Hematopoietic multipotent progenitor cell treated with erythropoietin and hydrocortisone succinate and interleukin-3 and kit ligand, for 4 days (in vitro differentiated cells): ENCODE results near the gene BFSP2.
"Not testable (repeated sequence)": the region's sequence is repeated elsewhere in the genome, so short reads cannot be mapped to it uniquely, and the experiment has no call there.

Source experiments
- DNase-seq: peaks from one replicate; pipeline ENCODE4 v3.0.0-alpha.2; 2015

Gene BFSP2

DNA sequence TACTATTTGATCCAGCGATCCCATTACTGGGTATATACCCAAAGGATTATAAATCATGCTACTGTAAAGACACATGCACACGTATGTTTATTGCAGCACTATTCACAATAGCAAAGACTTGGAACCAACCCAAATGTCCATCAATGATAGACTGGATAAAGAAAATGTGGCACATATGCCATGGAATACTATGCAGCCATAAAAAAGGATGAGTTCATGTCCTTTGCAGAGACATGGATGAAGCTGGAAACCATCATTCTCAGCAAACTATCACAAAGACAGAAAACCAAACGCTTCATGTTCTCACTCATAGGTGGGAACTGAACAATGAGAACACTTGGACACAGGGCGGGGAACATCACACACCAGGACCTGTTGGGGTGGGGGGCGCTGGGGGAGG is 82.6 kb downstream of the BFSP2 start:
- DNase-seq: not testable (repeated sequence)

DNA sequence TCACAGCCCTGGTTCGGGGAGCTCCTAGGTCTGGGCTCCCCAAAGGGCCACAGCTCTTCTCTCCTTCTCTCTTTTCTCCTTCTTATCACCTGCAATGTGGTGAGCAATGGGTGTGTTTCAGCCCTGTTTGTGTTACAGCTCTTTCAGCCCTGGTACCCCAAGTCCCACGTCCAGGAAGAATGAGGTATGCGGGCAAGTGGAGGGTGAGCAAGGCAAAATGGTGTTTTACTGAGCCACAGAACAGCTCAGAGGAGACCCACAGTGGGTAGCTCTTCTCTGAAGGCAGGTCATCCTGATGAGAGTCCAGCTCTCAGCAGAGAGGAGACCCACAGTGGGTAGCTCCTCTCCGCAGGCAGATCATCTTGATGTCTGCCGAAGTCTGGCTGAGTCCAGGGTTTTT is 86.8 kb downstream of the BFSP2 start:
- DNase-seq: no peak

DNA sequence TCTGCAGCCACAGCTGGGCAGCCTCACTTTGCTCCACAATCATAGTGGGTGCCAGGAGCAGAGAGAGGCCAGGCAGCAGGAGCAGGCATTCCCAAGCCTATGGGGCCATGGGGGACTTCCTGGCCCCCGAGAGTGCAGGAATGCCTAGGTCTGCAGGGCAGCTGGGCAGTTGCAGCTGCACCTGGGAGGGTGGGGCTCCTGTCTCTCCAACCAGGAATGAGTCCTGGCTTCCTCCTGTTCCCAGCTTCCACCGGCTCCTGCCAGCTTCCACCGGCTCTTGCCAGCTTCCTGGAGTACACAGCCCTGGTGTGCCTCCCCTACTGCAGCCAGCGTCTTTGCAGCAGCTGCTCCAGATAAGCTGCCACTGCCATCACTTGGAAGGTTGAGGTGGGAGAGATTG is 87.3 kb downstream of the BFSP2 start:
- no peak for DNase-seq

DNA sequence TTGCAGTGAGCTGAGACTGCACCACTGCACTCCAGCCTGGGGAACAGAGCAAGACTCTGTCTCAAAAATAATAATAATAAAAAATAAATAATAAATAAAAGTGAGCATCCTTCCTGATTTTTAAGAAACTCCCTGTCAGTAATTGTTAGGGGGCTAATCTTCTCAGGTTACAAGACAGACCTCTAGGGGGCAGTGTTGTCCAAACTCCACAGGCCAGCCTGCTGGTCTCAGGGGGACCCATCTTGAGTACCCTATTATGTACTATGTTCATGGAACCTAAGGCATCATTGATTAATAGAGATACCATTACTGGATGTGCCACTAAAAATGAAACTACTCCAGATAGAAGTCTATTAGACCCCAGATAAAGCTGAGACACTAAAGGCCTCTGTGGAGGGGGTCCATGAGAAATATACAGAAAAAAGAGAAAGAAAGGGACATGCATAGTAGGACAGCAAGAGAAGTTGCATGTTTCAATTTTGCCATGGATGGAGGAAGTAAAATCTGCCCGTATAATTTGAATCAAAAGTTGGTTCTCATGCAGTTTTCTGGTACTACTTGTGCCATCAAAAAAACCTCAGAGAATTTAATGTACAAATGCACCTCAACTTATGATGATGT is 88.2 kb downstream of the BFSP2 start:
- DNase-seq: peak; percentile 68

DNA sequence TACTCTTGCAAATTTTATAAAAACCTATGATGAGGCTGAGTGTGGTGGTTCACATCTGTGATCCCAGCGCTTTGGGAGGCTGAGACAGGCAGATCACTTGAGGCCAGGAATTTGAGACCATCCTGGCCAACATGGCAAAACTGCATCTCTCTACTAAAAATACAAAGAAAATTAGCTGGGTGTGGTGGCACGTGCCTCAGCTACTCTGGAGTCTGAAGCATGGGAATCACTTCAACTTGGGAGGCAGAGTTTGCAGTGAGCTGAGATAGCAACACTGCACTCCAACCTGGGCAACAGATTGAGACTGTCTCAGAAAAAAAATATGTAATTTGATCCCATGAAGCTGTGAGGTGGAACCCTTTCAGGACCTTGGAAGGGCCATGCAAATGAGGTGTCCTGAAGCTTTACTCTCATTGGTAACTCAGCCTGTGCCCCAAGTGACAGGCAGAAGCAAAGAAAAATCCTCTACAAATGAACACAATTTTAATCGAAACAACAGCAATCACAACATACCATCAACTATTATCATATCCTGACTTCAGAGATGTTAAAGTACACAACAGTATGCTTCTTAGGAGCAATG is 89.0 kb downstream of the BFSP2 start:
- DNase-seq: no peak

DNA sequence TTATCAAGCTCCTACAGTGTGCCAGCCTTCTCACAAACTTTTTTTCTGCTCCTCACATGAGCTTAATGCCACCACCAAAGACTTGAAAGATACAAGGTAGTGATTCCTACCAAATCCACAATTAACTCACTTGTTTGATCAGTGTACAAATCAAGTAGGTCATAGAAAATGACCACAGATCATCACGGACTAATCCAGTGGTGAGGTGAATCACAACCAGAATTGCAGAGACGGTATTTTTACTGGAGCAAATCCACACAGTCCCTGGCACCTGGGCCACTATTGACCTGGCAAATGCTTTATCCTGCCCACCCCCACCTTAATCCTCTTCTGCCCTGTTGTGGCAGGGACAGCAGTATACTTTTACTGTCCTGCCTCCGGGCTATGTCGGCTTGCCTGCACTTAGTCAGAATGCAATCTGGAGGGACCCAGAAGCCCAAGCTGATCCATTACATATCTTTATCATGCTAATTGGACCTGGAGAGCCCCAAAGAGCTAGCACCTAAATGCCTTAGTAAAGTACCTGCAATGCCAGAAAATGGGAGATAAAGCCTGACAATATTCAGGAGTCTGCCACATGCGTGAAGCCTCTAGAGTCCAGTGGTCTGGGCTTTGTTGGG is 89.7 kb downstream of the BFSP2 start:
- no peak for DNase-seq

DNA sequence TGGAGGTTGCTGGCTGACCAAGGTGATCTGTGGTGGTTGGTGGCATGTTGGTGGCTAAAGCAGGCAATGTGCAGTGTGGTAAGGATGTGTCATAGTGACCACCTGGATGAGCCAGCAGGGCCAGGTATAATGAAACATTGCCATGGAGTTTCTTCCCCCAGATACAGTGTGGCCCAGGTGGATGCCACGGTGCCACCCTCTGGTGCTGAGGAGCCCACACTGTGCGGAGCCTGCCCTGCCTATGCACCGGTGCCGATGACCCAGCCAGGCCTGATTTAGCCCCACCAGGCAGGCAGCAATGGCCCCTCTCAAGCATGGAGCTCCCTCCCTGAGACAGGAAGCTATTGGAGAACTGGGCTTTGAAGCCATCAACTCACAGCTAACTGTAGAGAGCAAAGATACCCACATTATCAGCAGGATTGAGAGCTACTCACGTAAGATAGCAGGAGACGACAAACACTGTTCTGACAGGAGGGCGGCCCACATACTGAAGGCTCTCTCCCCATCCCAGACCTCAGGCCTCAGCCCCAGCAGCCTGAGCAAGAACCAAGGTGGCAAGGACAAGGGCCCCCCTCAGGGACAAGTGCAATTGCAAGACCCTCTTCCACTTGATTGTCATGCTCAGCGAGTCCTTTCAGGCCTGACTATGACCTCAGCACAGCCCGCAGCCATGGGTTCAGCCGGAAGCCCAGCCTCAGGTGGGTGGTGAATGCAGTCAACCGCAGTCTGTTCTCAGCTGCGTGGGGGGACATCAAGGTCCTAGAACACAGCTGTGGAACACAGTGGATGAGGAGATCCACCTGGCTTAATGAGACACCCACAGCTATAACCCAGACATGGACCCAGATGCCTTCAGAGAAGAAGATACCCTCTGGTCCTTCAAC is 90.9 kb downstream of the BFSP2 start:
- no peak for DNase-seq

DNA sequence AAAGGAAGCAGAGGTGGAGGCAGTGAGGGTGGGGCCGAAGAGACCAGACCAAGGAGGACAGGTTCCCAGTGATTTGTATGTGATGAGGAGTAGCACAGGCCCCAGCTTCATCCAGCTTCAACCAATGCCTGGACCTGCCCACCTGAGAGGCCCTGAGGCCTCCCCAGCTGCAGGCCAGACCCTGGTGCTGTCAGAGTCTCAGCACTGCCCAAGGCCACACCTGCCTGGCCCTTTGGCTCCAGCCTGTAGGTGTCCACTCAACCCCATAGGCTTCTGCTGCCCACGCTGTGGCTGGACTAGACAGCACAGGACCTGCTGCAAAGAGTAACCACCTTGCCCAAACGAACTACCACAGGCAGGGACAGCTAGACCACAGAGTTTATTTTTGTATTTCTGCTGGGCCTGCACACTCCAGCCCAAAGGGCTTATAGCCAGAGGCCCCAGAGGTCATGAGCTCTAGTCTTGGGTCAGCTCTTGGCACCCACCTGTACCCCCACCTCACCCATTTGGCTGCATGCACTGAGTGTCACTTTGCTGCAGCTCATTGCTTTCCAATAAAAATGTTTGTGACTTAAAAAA is 91.7 kb downstream of the BFSP2 start:
- no peak for DNase-seq

DNA sequence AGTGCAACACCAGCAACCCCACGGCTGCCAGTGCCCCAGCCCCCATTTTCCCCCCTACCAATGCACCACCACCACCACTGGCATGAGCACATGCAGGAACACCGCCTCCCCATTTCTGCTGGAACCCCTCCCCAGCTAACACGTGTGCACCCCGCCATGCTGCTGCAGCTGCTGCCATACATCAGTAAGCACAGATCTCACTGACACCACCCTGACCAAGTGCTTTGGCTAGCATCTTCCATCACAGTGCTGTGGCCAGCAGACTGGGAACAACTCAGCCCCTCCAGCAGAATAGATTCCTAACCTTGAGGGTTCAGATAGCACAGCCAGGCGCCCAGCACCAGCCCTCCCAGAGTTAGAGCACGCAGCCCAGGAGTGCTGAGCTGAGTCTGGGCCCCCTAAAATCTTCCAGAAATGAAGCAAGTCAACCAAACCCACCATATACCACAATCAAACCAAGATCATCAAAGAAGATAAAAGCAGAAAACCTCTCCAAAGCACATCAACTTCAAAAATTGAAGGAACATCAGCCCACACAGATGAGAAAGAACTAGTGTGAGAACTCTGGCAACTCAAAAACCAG is 92.4 kb downstream of the BFSP2 start:
- DNase-seq: no peak

DNA sequence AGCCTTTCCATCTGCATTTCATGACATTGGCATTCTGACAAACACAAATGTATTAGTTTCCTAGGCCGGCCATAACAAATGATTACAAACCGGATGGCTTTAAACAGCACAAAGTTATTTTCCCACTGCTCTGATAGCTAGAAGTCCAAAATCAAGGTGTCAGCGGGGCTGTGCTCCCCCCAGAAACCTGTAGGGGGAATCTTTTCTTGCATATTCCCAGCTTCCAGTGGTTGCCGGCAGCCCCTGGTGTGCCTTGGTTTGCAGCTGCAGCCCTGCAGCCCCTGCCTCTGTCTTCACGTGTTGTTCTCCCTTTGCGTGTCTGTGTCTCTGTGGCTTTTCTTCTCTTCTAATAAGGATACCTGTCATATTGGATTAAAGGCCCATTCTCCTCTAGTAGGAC is 94.6 kb downstream of the BFSP2 start:
- DNase-seq: peak; percentile 41

DNA sequence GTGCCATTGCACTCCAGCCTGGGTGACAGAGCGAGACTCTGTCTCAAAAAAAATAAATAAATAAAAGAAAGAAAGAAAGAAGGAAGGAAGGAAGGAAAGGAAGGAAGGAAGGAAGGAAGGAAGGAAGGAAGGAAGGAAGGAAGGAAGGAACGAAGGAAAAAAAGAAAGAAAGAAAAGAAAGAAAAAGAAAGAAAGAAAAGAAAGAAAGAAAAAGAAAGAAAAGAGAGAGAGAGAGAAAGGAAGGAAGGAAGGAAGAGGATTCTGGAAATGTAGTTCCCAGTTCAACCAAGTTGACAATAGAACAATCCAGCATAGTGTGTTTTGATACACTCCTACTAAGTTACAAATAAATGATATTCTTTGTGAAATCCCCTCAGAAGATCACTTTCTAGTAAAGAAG is 102.7 kb downstream of the BFSP2 start:
- not testable (repeated sequence) for DNase-seq

DNA sequence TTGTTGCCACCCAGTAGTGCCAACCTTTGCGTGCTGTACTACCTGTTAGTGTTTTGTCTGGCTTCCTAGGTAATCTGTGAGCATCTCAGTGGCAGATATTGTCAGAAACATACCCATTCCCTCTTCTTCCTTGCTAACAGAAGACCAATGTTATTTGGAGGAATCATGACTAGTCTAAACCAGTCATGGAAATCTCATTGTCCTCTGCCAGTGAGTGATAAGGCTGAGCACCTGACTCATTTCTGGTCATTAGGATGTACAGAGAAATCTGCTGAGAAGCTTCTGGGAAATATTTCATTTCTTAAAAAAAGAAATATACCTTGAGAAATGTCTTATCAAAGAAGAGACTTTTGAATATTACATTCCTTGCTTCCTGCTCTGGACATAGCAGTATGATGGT is 103.6 kb downstream of the BFSP2 start:
- DNase-seq: no peak

DNA sequence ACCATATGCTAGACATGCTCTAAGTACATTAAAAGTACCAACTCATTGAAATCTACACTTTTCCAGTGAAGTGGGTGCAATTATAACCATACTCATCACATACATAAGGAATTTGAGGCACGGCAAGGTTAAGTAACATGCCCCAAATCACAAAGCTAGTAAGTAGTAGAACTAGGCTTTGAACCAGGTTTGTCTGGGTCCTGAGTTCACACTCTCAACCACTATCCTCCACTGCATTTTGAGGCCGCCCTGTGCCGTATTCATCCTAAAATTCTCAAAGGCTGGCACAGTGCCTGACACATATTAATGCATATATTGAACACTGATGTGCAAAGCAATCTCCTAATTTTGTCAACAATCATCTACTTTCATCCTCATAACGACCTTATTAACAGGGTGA is 104.9 kb downstream of the BFSP2 start:
- no peak for DNase-seq

DNA sequence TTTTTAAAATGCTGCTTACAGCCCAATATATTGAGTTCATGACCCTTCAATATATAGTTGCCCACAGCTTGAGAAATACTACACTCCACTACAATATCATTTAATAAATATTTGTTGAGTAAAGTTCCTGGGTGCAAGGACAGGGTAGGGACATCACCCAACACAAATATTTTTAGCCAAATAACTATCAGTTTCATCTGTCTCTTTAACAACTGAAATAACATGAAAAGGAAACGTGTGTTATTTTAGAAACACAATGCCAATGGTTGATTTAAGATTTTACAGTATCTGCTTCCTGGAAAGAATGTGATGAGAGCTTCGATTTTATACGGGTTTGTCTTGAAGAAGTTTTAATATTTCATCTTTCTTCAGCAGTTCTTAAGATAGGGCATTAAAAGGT is 106.0 kb downstream of the BFSP2 start:
- DNase-seq: no peak

DNA sequence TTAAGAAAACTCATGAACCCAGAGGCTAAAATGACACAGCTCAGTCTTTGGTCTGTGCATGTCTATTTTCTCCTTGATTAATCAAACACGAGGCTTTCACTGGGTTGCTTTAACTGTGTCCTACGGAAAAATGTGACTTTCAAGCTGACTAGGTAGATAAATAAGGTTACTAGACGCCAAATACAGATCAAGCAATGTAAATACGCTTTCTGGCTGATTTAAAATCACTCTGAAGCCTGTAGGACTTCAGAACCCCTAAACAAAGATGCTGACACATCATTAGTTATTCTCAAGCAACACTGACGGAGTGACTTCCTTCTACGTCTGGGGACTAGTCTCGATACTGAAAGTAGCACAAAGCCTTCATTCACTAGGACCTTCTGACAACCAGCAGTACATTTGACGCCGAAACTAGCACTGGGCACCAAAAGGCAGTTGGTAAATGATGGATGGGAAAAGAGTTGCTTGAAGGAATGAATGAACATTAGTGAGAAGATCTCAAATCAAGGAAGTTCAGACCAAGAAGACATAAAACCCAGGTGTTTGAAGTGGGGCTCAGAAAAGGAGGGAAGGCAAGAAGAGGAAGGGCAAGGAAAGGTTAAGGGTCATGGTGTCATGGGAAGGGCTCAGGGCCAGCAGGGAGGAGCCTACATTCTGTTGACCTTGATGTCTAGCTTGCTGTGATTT is 106.5 kb downstream of the BFSP2 start:
- DNase-seq: peak; percentile 48

DNA sequence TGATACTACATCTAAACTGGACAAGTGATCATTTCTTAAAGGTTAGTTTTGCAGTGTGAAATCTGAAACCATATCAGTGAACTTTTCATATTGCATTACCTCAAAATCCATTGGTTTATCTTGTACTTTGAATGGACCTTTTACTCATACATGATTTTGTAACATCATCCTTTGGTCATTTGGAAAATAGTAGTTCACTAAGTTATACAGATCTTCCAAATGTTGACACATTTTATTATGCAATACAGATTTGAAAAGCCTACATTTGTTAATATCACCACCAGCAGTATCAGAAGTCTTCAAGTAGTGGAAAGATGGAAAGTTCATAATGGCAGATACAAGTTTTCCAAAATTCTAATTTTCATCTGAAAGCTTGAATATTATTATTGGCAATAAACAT is 109.6 kb downstream of the BFSP2 start:
- DNase-seq: no peak

DNA sequence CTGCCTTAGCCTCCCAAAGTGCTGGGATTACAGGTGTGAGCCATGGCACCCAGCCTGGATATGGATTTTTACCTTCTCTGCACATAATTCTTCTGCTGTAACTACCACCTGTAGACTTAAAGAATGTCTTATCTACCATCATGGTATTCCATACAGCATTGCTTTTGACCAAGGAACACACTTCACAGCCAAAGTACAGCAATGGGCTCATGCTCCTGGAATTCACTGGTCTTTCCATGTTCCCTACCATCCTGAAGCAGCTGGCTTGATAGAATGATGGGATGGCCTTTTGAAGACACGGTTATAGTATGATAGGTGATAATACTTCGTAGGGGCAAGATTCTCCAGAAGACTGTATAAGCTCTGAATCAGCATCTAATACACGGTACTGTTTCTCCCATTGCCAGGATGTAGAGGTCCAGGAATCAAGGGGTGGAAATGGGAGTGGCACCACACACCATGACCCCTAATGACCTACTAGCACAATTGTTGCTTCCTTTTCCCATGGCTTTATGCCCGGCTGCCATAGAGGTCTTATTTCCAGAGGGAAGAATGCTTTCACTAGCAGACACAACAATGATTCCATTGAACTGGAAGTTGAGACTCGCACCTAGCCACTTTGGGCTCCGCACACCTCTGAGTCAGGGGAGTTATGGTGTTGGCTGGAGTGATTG is 112.7 kb downstream of the BFSP2 start:
- no peak for DNase-seq

DNA sequence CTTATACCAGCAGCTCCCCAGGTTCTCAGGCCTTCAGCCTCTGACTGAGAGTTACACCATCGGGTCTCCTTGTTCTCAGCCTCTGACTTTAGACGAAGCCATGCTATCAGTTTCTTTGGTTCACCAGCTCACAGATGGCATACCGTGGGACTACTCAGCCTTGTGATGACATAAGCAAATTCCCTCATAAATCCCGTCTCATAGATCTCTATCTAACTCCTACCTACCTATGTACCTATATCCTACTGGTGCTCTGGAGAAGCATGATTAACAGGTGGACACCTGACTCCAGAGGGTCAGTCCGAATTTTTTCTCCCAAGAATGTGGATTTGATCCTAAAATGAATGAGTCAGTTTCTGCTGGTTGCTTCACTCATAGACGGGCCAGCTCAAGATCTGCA is 114.6 kb downstream of the BFSP2 start:
- DNase-seq: no peak

DNA sequence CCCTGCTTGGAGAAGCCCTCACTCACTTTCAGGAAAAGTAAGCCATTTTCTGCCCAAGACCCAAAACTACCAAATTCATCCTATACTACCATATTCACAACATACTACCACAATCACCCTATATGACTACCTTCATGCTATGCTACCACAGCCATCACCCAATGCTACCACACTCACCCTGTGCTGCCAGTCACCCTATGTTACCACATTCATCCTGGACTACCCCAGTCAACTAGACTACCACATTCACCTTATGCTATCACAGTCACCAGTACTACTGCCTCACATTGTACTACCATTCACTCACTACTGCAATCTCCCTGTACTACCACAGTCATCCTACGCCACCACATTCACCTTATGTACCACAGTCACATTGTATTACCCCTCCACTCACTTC is 115.3 kb downstream of the BFSP2 start:
- no peak for DNase-seq

DNA sequence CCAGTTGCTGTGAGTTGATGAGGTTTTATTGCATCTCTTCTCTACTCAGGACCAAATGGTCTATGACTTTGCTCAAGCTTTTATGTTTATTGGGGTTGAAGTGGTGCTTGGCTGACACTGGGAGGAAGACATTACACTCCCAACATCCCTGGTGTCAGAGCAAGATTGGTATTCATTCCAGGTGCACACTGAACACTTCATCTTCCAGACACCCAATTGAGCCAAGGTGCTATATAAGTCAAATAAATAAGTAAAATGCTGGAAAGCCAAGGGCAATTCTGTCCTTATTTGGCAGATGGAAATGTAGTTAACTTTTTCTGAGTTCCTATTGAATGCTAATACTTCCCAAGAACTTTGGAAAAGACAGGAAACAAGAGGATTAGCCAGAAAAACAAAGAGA is 120.4 kb downstream of the BFSP2 start:
- DNase-seq: no peak

DNA sequence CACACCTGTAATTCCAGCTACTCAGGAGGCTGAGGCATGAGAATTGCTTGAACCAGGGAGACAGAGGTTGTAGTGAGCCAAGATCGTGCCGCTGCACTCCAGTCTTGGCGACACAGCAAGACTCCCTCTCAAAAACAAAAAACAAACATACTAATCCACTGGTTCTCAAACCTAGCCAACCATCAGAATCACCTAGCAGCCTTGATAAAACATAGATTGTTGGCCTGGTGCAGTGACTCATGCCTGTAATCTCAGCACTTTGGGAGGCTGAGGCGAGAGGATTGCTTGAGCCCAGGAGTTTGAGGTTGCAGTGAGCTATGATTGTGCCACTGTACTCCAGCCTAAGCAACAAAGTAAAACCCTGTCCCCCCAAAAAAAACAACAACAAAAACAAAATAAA is 121.1 kb downstream of the BFSP2 start:
- DNase-seq: not testable (repeated sequence)

DNA sequence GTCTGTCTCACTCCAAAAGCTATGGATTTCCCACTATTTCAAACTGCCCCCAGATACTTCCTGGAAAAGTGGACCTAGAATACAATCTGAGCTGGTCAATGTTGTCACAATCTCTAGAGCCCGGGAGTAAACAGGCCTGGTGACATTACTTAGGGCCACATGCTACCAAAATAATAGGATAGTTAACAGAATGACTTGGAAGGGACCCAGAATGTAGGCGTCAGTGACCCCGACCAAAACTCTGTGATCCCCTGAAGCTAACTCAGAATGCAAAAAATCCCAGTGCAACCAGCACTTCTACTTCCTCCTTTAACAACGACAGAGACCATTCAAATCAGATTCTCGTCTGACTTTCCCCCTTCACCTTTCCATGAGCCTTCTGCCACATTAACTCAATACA is 122.1 kb downstream of the BFSP2 start:
- no peak for DNase-seq
